GM18873 (cell line): ENCODE results near the gene HIVEP3.
"Not testable (repeated sequence)": the region's sequence is repeated elsewhere in the genome, so short reads cannot be mapped to it uniquely, and the experiment has no call there.

Source experiments
- ATAC-seq: cut with Tn5 transposase; IDR thresholded peaks from one replicate; pipeline ENCODE4 v1.9.1; 2021; ENCODE audit warnings: mild to moderate bottlenecking, moderate library complexity, moderate number of reproducible peaks; ENCODE audit not compliant: unreplicated experiment, low FRiP score

Gene HIVEP3

GRCh38 chr1:41924911-41925310 lies 6.2 kb upstream of the HIVEP3 start:
- no peak for ATAC-seq

GRCh38 chr1:41921271-41921670 lies 2.5 kb upstream of the HIVEP3 start:
- not testable (repeated sequence) for ATAC-seq

GRCh38 chr1:41920658-41921057 lies 1.9 kb upstream of the HIVEP3 start:
- no peak for ATAC-seq

- no peak for ATAC-seq
Measured at GRCh38 chr1:41919764-41920397, 1.2 kb upstream of the HIVEP3 start.

- ATAC-seq, result no peak
Measured at GRCh38 chr1:41919131-41919530, 409 bp upstream of the HIVEP3 start.

GRCh38 chr1:41917835-41918449 lies 780 bp downstream of the HIVEP3 start:
- ATAC-seq, result no peak

- no peak for ATAC-seq
Measured at GRCh38 chr1:41917076-41917475, 1.6 kb downstream of the HIVEP3 start.

GRCh38 chr1:41915786-41916571 lies 2.7 kb downstream of the HIVEP3 start:
- ATAC-seq, result no peak

GRCh38 chr1:41914516-41914915 lies 4.2 kb downstream of the HIVEP3 start:
- no peak for ATAC-seq

GRCh38 chr1:41913014-41913413 lies 5.7 kb downstream of the HIVEP3 start:
- ATAC-seq, result no peak

- no peak for ATAC-seq
Measured at GRCh38 chr1:41908288-41908895, 10.3 kb downstream of the HIVEP3 start.

- ATAC-seq, result no peak
Measured at GRCh38 chr1:41907446-41907845, 11.3 kb downstream of the HIVEP3 start.

GRCh38 chr1:41906943-41907342 lies 11.8 kb downstream of the HIVEP3 start:
- ATAC-seq, result no peak

- no peak for ATAC-seq
Measured at GRCh38 chr1:41905093-41905675, 13.5 kb downstream of the HIVEP3 start.

- no peak for ATAC-seq
Measured at GRCh38 chr1:41902664-41903063, 16.1 kb downstream of the HIVEP3 start.

- ATAC-seq, result no peak
Measured at GRCh38 chr1:41902159-41902577, 16.6 kb downstream of the HIVEP3 start.

- ATAC-seq, result no peak
Measured at GRCh38 chr1:41901551-41901950, 17.2 kb downstream of the HIVEP3 start.

- no peak for ATAC-seq
Measured at GRCh38 chr1:41900603-41901444, 17.9 kb downstream of the HIVEP3 start.

- ATAC-seq, result no peak
Measured at GRCh38 chr1:41898191-41898713, 20.5 kb downstream of the HIVEP3 start.

- ATAC-seq, result no peak
Measured at GRCh38 chr1:41895552-41895951, 23.2 kb downstream of the HIVEP3 start.
